HG03066 (cell line): ENCODE data around the gene ZNF213.
"Not testable (repeated sequence)": the region's sequence is repeated elsewhere in the genome, so short reads cannot be mapped to it uniquely, and the experiment has no call there.

Experiments used
- ATAC-seq: cut with Tn5 transposase; IDR thresholded peaks from one replicate; pipeline ENCODE4 v1.9.1; 2021; ENCODE audit warnings: low read depth; ENCODE audit not compliant: unreplicated experiment

Gene ZNF213

DNA sequence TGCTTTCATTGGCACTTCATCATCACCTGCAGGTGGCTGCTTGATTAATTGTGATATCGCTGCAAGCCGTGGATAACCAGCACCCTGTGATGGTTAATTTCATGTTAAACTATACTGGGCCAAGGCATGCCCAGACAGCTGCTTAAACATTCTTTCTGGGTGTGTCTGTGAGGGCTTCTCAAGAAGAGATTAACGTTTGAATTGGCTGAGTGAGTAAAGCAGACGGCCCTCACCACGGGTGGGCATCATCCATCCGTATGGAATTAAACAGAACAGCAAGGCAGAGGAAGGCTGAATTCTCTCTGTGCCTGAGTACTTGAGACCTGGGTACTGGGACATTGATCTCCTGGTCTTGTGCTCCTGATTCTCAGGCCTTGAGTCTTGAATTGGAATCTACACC is 7.1 kb upstream of the ZNF213 start:
- ATAC-seq: no peak

DNA sequence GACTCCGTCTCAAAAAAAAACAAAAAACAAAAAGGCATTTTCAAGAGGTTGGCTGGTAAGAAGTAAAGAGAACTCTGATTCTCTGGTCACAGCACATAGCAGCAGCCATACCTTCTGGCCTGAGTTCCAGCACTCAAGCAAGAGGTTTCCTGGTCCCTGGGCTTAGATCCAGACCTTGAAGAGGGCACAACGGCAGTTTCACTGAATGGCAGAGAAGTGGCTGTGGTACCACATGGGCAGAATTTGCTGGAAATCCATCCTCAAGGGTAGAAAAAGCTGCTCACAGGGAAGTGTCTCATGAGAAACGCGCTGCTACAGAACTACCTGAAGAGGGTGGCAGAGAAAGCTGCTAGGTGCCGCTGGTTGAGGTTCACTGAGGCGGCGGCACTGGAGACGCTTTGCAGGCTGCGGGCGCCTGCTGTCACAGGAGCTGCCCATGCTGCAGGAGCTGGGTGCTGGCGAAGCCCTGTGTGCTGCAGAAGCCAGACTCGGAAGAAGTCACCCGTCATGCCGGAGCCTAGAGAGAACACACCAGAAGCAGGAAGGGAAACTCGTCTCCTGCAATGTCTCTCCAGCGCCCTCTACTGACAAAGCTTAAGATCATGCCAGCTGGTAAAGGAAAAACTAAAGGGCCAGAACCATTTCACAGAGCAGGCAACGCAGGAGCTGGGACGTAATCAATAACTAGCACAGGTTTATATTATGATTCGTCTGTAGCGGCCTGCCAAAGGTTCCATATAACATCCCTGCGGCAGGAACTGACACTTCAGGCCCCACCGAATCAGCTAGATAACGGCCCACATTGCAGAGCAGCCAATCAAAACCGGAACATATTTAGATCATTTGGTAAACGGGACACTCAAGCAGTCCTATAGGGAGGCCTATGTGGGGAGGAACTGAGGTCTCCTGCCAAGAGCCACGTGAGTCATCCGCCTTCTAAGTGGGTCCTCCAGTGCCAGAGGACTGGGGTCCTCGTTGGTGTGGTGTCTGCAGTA is 5.4 kb upstream of the ZNF213 start:
- no peak for ATAC-seq

DNA sequence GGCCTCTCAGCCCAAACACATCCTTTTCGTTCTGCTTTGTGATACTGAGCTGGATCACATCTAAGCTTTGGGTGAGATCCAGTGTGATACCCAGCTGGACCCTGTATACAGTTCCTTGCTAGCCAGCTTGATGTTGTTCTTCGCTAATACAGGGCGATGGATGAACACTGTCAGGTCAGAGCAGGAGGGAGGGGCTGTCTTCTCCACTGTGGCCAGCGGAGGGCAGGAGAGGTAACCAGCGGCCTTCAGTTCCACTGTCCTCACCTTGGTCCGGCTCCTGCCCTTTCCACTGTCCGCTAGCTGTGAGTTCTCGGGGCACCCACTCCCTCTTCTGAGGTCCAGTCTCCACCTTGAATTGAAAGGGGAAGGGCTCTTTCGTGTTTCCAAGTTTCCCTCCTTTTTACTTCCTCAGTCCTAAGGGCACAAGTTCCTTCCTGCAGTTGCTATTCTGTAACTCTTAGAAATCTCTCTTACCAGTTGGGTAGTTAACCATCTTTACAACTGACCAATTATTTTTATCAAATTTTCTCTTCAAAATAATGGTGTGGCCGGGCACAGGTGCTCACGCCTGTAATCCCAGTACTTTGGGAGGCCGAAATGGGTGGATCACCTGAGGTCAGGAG is 3.0 kb upstream of the ZNF213 start:
- ATAC-seq: no peak

DNA sequence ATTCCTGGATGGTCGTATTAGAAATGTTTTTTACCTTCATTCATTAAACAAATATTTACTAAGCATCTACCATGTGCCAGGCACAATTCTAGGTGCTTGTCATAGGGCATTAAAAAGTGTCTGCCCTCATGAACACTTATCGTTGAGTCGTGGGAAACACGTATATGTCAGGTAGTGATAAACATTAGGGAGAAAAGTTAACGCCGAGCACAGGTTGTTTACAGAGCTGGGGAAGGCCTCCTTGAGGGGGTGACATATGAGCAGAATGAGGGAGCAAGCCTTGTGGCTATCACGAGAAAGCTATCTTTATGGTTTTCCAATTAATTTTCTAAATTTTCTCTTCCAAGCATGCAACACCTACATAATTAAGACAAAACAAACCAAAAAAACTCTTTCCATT is 985 bp upstream of the ZNF213 start:
- no peak for ATAC-seq

DNA sequence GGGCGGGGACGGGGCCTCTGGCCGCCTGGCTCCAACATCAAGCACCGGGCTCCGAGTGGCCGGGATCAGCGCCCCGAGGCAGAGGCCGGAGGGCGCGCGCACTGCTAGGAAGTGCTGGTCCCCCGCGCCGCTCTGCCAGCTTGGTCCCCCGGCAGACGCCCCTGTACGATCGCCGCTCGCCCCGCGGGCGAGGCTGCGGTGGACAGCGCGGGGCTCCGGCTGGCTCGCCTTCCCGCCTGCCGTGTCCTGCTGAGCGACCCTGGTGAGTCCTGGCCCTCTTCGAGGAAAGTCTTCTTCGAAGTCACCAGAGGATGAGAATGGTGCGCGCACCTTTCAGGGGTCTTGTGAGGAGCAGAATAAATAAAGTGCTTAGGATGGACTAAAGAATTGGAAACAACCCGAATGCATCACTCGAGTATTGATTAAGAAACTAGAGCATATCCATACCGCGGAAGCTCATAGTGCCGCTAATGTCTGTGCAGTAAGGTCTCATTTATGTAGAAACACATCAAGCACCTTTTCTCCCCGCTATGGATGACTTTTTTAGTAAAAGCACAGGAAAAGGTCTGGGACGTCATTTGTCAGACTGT is 392 bp downstream of the ZNF213 start:
- ATAC-seq: peak; percentile 12

DNA sequence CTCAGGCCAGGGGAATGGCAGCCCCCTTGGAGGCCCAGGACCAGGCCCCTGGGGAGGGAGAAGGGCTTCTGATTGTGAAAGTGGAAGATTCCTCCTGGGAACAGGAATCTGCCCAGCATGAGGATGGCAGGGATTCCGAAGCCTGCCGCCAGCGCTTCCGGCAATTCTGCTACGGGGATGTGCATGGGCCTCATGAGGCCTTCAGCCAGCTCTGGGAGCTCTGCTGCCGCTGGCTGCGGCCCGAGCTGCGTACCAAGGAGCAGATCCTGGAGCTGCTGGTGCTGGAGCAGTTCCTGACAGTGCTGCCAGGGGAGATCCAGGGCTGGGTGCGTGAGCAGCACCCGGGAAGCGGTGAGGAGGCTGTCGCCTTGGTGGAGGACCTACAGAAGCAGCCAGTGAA is 2.4 kb downstream of the ZNF213 start:
- ATAC-seq: no peak

DNA sequence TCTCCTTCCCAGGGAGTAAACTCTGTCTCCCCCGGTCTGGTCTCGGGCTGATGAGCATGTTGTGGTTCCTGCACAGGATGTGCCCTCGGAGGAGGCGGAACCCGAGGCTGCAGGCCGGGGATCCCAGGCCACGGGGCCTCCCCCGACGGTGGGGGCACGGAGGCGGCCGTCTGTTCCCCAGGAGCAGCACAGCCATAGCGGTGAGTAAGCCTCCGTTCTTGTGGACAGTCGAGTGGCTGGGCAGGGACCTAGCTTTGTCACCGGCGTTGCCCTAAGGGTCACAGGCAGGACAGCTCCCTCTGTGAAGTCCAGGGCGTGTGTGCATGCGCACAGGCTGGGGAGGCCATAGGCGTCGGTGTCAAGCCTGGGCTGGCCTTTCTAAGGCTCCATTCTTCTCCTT is 3.5 kb downstream of the ZNF213 start:
- no peak for ATAC-seq

DNA sequence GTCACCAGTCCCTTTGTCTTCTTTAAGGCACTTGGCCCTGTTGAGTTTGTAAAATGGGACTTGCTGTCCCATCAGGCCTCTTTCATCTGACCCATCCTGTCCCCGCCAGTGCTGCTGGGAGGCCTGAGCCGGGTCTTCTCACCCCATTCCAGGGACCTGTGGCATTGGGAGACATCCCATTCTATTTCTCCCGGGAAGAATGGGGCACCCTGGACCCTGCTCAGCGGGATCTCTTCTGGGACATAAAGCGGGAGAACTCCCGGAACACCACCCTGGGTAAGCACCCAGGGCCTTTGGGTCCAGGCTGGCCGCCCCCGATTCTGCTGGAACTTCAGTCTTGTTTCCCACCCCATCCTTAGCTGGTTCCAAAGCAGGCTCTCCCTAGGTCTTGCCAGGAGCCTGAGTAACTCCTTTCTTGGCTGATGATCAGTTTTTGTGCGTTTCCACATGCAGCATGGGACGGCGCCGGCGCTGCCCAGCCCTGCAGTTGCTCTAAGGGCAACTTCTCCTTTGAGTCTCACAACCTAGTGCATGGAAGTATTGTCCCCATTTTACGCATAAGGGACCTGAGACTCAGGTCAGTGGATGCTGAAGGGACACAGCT is 4.1 kb downstream of the ZNF213 start:
- ATAC-seq: no peak

DNA sequence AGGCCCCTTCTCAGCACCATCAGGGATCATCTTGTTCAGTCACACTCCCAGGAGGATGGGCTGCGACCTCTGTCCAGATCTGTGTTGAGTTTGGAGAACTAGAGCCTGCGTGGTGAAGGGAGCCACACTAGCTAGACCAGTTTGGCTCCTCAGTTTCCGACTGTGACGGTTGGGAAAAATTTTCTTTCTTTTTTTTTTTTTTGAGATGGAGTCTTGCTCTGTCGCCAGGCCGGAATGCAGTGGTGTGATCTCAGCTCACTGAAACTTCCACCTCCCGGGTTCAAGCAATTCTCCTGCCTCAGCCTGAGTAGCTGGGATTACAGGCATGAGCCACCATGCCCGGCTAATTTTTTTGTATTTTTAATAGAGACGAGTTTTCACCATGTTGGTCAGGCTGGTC is 4.7 kb downstream of the ZNF213 start:
- ATAC-seq: not testable (repeated sequence)

DNA sequence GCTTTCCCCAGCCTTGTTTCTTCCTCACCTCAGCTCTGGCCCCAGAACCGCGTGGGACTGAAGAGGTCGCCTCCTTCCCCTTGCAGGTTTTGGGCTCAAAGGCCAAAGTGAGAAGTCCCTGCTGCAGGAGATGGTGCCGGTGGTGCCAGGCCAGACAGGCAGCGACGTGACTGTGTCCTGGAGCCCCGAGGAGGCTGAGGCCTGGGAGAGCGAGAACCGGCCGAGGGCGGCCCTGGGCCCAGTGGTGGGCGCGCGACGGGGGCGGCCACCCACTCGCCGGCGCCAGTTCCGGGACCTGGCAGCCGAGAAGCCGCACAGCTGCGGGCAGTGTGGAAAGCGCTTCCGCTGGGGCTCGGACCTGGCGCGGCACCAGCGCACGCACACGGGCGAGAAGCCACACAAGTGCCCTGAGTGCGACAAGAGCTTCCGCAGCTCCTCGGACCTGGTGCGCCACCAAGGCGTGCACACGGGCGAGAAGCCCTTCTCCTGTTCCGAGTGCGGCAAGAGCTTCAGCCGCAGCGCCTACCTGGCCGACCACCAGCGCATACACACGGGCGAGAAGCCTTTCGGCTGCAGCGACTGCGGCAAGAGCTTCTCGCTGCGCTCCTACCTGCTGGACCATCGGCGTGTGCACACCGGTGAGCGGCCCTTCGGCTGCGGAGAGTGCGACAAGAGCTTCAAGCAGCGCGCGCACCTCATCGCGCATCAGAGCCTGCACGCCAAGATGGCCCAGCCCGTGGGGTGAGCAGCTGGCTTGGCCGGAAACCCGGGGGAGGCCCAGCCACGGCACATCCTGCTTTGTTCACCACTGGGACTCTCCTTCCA is 6.0 kb downstream of the ZNF213 start:
- no peak for ATAC-seq

DNA sequence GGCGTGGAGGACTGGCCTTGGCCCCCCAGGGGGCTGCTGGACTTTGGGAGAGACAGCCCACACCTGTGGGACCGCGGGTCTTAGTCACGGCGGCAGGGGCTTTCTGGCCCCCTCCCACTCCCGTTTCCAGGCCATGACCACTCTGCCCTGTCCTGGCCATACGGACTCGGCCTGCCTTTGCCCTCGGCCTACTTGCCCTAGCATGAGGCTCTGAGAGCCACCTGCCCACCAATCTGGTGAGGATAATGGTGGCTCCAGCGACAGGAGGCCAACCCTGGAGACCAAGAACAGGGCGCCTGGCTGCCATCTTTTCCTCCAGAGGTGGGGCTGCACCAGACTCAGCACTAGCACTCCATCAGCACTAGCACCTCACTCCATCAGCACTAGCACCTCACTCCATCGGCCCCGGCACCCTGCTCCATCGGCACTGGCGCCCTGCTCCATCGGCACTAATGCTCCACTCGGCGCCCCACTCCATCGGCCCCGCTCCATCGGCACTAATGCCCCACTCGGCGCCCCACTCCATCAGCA is 7.0 kb downstream of the ZNF213 start:
- ATAC-seq: no peak

DNA sequence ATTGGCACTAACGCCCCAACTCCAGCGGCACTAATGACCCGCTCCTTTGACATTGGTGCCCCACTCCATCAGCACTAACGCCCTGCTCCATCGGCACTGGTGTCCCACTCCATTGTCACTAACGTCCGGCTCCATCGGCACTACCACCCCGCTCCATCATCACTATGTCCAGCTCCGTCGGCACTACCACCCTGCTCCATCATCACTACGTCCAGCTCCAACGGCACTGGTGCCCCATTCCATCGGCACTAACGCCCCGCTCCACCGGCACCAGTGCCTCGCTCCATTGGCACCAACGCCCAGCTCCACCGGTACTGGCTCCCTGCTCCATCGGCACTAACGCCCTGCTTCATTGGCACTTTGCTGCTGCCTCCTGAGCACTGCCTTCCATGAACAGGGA is 7.5 kb downstream of the ZNF213 start:
- ATAC-seq: no peak

DNA sequence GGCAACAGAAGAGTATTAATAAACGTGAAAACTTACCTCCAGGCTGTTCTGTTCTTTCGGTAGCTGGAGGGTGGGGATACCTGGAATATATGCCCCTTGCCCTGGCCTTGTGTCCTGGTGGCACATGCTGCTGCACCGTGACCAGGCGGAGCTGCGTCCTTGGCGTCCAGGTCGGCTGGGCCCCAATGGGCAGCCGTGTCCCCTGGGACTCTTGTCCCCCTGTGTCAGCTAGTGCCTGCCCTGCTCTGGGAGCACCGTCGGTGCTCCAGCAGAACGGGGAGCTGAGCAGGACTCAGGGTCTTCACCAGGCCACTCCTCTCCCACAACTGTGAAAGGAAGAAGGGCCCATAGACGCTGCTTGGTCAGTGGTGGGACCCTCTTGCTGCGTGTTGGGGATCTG is 7.9 kb downstream of the ZNF213 start:
- ATAC-seq: no peak

DNA sequence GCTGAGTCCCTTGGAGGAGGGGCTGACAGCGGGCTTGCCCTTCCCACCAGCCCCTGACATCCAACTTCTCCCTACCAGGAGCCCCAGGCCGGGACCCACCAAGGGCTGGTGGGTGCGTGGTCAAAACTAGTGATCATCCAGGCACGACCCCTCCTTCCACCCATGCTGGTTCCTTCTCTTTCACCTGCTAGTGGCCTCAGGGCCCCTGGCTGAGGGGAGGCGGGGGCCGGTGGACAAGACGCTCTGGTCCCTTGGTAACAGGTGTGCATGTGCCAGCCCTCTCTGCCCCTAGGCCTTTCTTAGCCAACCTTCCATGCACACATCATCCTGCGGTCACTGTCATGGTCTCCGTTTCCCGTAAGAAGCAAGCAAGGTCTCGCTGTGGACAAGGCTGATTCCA is 8.4 kb downstream of the ZNF213 start:
- ATAC-seq: no peak

DNA sequence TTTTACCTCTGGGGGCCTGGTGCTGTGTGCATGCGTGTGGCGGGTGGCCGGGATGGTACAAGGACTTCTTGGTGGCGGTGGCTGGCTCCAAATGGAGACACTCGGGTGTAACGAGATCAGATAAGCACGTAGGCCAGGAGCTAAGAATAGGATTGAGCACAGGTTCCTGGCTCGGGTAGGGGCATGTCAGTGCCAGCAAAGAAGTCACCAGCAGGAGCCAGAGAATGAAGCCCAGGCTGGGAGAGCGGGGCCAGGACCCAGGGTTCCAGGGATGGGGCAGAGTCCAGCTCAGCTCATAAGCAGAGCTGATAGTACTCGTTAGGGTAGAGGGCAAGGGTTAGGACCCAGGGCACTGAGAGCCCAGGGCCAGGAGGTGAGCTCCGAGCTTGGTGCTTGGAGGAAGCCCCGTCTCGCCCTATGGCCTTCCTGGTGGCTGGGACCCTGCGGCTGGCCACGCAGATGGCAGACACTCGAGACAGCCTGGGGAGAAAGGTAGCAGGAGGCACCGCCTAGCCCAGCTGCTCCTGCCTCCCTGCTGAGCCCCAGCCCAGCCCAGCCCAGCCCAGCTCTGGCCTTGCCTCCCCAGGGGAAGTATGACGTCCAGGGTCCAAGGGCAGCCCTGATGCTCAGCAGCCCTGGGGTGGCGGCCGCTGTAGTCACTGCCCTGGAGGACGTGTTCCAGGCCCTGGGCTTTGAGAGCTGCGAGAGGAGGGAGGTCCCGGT is 8.9 kb downstream of the ZNF213 start:
- ATAC-seq: no peak

DNA sequence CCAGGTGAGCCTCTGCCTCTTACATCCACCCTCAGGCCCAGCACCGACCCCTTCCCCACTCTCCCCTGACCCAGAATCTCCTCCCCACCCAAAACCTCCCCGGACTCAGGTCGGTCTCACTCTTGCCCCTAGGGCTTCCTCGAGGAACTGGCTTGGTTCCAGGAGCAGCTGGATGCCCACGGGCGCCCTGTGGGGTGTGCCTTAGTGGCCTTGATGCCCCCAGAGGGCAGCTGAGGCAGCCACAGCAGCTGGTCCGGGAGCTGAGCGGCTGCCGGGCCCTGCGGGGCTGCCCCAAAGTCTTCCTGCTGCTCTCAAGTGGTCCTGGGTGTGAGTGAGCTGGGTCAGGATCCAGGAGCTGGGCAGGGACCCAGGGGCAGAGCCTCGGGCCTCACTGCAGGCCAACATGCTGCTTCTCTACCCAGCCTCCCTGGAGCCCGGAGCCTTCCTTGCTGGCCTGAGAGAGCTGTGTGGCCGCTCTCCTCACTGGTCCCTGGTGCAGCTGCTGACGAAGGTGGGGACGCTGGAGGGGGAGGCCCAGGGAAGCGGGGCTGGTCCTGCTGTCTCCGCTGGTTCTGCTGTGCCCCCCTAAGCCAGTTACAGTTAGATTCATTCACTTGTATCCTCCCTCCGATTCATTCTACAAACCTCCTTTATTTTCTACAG is 9.6 kb downstream of the ZNF213 start:
- ATAC-seq: no peak

DNA sequence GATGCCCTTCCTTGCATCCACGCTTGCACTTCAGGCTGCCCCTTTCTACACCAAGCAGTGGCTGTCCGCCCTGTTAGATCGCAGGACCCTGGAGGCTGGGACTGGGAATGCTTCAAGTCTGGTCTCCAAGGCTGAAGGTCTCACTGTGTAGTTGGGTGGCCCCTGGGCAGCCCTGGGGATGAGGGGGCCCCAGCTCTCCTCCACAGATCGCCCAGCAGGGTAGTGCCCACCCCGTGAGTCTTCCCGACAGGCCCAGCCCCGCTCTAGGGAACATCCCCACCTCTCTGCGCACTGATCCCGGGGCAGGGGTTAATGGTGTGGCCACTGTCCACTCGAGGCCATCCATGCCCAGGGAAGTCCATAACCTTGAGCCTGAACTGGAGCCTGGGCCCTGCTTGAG is 10.3 kb downstream of the ZNF213 start:
- ATAC-seq: no peak

DNA sequence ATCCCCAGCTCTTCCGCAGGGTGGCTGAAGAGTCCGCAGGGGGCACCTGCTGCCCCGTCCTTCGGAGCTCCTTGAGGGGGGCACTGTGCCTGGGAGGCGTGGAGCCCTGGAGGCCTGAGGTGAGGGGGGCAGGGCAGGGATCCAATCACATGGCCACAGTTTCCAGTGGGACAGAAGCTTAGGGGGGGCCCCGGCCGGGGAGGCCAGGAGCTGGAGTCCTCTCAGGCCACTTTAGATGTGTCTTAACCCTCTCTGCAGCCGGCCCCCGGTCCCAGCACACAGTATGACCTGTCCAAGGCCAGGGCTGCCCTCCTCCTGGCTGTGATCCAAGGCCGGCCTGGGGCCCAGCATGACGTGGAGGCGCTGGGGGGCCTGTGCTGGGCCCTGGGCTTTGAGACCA is 10.8 kb downstream of the ZNF213 start:
- ATAC-seq: no peak
